Upper lobe of left lung (tissue), 6 donors: ENCODE data around the gene POMP. TPM values are rescaled to one million over a fixed set of nuclear protein-coding genes. Genes with fewer than 3 reads are reported as not detected.
A peak's percentile ranks its signal among the peaks of the same experiment; 100 is the strongest.

Experiments used
- ATAC-seq, 2 donors: fragments of 200-7000 bp; cut with Tn5 transposase; one replicate each; pipeline ENCODE4 v1.9.1; 2022; ENCODE audit warnings: mild to moderate bottlenecking in 2 of 2, moderate library complexity in 2 of 2; ENCODE audit not compliant: low FRiP score in 2 of 2
- DNase-seq, 2 donors: peaks; one replicate each; pipeline ENCODE4 v3.0.0-alpha.2; 2019 to 2020
- H3K27ac ChIP-seq, 4 donors: fragments of 200-600 bp; sonication (generic); one replicate each; pipeline ENCODE4 v1.5.1; 2016 to 2019
- H3K27me3 ChIP-seq, 4 donors: fragments of 200-600 bp; sonication (generic); one replicate each; pipeline ENCODE4 v1.5.1; 2017 to 2019
- H3K36me3 ChIP-seq, 4 donors: fragments of 200-600 bp; sonication (generic); one replicate each; pipeline ENCODE4 v1.5.1; 2016 to 2019
- H3K4me1 ChIP-seq, 4 donors: fragments of 200-600 bp; sonication (generic); one replicate each; pipeline ENCODE4 v1.5.1; 2018 to 2019
- H3K4me3 ChIP-seq, 4 donors: fragments of 200-600 bp; sonication (generic); one replicate each; pipeline ENCODE4 v1.5.1; 2017 to 2019; ENCODE audit warnings: mild to moderate bottlenecking in 2 of 4, moderate library complexity in 1 of 4
- H3K9me3 ChIP-seq, 4 donors: fragments of 200-600 bp; sonication (generic); one replicate each; pipeline ENCODE4 v1.5.1; 2018 to 2019
- EP300 ChIP-seq, 4 donors: sonication (generic); formaldehyde crosslinking; IDR thresholded peaks; one replicate each; pipeline ENCODE4 v1.5.1; 2017; ENCODE audit warnings: antibody characterized with exemption in 4 of 4, control low read depth in 2 of 4
- POLR2A ChIP-seq, 4 donors: fragments of 450-650 bp; IDR thresholded peaks; one replicate each; pipeline ENCODE4 v1.5.1; 2016 to 2017; ENCODE audit warnings: antibody characterized with exemption in 4 of 4, mild to moderate bottlenecking in 2 of 4
- POLR2AphosphoS5 ChIP-seq, 2 donors: sonication (generic); formaldehyde crosslinking; IDR thresholded peaks; one replicate each; pipeline ENCODE4 v1.5.1; 2017; ENCODE audit warnings: antibody characterized with exemption in 2 of 2
- WGBS, 2 donors: methylation state at CpG; one replicate each; pipeline ENCODE4 v1.1.5; 2017 to 2018; 5-methylcytosine and 5-hydroxymethylcytosine counted together
- total RNA-seq, 6 donors: library from RNA; depleted of rRNA in 4 of 6; stranded (reverse); fragments of >200 nt in 4 of 6; gene quantifications; one replicate each; pipeline versions ENCODE4 v1.1.0 to v1.2.1, GENCODE V29; 2016 to 2021
- TF ChIP-seq, protein P1 (sequence below), 6 experiments: fragments of 450-650 bp in 4 of 6; fragments of 200-600 bp in 2 of 6; sonication (generic) in 2 of 6; IDR thresholded peaks; one replicate each; pipeline ENCODE4 v1.5.1; 2016 to 2019; ENCODE audit warnings: antibody characterized with exemption in 6 of 6
- donor health status: DM: no; HTN: no; CAD: no; lungs with moderate emphysema.
- donor health status: DM: no; HTN: yes; CAD: no; lungs with severe emphysema.

POMP gene
- total RNA-seq, 6 donors from 2014 or later = 11.5 to 59.8 (median 51.4) TPM

DNA sequence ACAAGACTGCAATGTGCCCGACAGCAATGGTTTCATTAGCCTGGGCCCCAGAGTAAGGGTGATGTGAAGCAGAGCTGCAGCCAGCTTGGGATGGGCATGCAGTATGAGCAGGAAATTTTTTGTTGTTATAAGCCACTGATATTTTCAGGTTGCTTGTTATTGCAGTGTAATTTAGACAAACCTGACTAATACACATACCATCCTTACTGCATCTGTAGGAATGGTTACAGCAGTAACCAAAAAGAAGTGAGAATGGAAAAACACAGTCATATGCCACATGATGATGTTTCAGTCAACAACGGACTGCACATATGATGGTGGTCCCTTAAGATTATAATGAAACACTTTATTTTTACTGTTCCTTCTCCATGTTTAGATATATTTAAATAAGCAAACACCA is 8.6 kb upstream of the POMP start:
- ATAC-seq = no peak
- H3K4me1 ChIP-seq = peaks cover 0 to 20% (median 3%) of the 10 kb centered on the region in 4 donors
- H3K36me3 ChIP-seq = no peaks in the 10 kb centered on the region
- no peaks in the 10 kb centered on the region for H3K9me3 ChIP-seq
- no peak overlapping the region for H3K27ac ChIP-seq
- 85 to 87% methylated on average over 2 of the region's 2 CpGs for WGBS, 2 donors
- no peak overlapping the region for H3K4me3 ChIP-seq
- H3K27me3 ChIP-seq = no peaks in the 10 kb centered on the region
- no peak for DNase-seq
- TF ChIP-seq, protein P1, sequence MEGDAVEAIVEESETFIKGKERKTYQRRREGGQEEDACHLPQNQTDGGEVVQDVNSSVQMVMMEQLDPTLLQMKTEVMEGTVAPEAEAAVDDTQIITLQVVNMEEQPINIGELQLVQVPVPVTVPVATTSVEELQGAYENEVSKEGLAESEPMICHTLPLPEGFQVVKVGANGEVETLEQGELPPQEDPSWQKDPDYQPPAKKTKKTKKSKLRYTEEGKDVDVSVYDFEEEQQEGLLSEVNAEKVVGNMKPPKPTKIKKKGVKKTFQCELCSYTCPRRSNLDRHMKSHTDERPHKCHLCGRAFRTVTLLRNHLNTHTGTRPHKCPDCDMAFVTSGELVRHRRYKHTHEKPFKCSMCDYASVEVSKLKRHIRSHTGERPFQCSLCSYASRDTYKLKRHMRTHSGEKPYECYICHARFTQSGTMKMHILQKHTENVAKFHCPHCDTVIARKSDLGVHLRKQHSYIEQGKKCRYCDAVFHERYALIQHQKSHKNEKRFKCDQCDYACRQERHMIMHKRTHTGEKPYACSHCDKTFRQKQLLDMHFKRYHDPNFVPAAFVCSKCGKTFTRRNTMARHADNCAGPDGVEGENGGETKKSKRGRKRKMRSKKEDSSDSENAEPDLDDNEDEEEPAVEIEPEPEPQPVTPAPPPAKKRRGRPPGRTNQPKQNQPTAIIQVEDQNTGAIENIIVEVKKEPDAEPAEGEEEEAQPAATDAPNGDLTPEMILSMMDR (IDR thresholded peaks at IDR 0.05) = no peak
- TF ChIP-seq EP300 (IDR thresholded peaks at IDR 0.05) (no peak), POLR2AphosphoS5 (IDR thresholded peaks at IDR 0.05) (no peak), POLR2A (IDR thresholded peaks at IDR 0.05) (no peak)

DNA sequence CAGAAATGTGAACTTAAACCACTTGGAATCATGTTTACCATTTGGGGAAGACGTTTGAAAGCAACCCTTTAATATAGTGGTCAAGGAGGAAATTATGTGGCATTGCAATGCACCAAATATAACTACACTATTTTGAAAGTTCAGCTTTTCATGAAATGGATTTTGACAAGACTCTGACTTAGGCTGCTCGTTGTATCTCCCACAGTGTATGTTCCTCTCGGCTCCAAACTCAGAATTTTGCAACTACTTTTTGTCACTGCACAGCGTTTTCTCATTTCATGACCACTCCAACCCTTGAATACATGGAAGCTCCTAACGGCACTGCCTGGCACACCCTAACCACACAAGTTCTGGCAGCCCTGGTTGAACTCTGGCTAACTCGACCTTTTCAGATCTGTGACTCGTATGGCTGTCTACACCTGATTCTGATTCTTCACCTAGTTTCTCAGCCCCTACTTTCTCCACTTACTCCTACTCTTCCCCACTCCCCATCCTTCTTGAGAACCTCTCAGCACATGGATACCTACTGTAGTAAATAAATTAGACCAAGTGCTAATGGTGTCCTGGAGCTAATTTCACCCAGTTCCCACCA is 7.0 kb upstream of the POMP start:
- no peak for ATAC-seq

DNA sequence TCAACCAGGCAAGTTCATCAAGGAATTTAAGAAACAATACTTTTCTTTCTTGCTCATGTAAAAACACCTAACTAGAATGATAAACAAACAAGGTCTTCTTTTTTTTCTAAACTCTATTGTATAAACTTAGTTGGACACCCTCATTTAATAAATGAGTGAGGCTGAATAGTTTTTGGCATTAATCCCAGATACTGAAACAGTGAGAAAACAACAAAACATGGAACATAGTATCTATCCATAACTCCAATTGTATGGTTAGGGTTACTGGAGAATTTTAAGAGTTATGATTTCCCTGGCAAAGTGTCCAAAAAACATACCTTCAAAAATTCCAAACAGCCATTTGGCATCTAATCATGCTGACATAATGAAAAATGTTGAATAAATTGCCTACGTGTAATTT is 5.8 kb upstream of the POMP start:
- DNase-seq (no peak), ATAC-seq (no peak)
- H3K4me1 ChIP-seq = peaks cover 11 to 34% (median 15%) of the 10 kb centered on the region in 4 donors
- TF ChIP-seq POLR2A (IDR thresholded peaks at IDR 0.05) (no peak), POLR2AphosphoS5 (IDR thresholded peaks at IDR 0.05) (no peak), EP300 (IDR thresholded peaks at IDR 0.05) (no peak)
- TF ChIP-seq, protein P1 (IDR thresholded peaks at IDR 0.05) = no peak
- H3K36me3 ChIP-seq = no peaks in the 10 kb centered on the region
- no peak overlapping the region for H3K4me3 ChIP-seq
- no peaks in the 10 kb centered on the region for H3K27me3 ChIP-seq
- whole genome bisulfite sequencing, 2 donors = 53 to 56% methylated on average over 1 of the region's 1 CpG
- no peaks in the 10 kb centered on the region for H3K9me3 ChIP-seq
- H3K27ac ChIP-seq = peak overlapping the region in 2 of 4 donors; percentile 11 to 19

More for the DNA sequence above, 7.0 kb upstream of the POMP start:
- no peak for DNase-seq
- 55 to 64% methylated on average over 7 of the region's 7 CpGs for whole genome bisulfite sequencing, 2 donors
- H3K27me3 ChIP-seq = no peaks in the 10 kb centered on the region
- TF ChIP-seq, protein P1 (IDR thresholded peaks at IDR 0.05) = no peak
- no peak for TF ChIP-seq POLR2AphosphoS5 (IDR thresholded peaks at IDR 0.05)
- no peak for TF ChIP-seq POLR2A (IDR thresholded peaks at IDR 0.05)
- no peak for TF ChIP-seq EP300 (IDR thresholded peaks at IDR 0.05)
- peak overlapping the region in 1 of 4 donors; percentile 14 for H3K27ac ChIP-seq
- H3K4me1 ChIP-seq = peaks cover 0 to 21% (median 5%) of the 10 kb centered on the region in 4 donors
- H3K4me3 ChIP-seq = no peak overlapping the region
- H3K36me3 ChIP-seq = no peaks in the 10 kb centered on the region
- no peaks in the 10 kb centered on the region for H3K9me3 ChIP-seq

DNA sequence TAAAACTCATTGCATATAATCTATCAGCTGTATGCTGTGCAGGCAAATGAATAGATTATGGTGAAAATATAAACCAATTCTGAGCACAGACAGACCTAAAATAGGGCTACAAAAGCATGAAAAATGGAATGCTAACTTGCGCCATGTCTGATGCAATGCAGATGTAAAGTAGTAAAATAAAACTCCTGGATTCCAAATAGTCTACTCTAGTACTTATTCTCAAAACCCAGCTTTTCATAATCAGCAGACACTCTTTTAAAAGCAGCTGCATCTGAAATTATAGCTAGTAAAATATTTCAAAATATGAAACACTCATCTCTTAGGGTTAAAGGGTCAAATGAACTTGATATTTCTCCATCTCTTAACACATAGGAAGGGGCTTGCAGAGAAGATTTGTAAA is 4.7 kb upstream of the POMP start:
- H3K36me3 ChIP-seq = no peaks in the 10 kb centered on the region
- TF ChIP-seq, protein P1 (IDR thresholded peaks at IDR 0.05) = no peak
- TF ChIP-seq POLR2A (IDR thresholded peaks at IDR 0.05) (no peak), POLR2AphosphoS5 (IDR thresholded peaks at IDR 0.05) (no peak), EP300 (IDR thresholded peaks at IDR 0.05) (no peak)
- WGBS, 2 donors = 88 to 89% methylated on average over 1 of the region's 1 CpG
- ATAC-seq = no peak
- H3K9me3 ChIP-seq = no peaks in the 10 kb centered on the region
- H3K27me3 ChIP-seq = no peaks in the 10 kb centered on the region
- H3K27ac ChIP-seq = no peak overlapping the region
- DNase-seq = no peak
- H3K4me1 ChIP-seq = peaks cover 13 to 35% (median 16%) of the 10 kb centered on the region in 4 donors
- H3K4me3 ChIP-seq = no peak overlapping the region

DNA sequence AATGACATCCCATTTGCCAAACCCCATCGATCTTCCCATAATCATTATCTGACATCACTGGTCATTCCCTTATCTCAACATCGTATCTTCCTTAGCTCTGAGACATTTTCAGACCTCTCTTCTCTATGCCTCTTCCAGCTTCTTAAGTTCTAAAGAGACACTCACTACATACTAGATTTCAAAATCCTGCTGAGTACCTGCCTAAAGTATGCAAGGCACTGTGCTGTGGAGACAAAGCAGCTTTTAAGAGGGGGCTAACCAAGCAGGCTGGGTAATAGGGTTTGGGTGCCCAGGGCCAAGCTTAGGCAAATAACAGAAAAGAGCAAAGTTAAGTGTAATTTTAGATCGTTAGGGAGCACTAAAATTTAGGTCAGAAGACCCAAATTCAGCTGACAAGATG is 3.4 kb upstream of the POMP start:
- H3K4me3 ChIP-seq = no peak overlapping the region
- H3K27ac ChIP-seq = peak overlapping the region in 2 of 4 donors; percentile 14 to 32
- TF ChIP-seq POLR2AphosphoS5 (IDR thresholded peaks at IDR 0.05) (no peak), EP300 (IDR thresholded peaks at IDR 0.05) (no peak), POLR2A (IDR thresholded peaks at IDR 0.05) (no peak)
- TF ChIP-seq, protein P1 (IDR thresholded peaks at IDR 0.05) = no peak
- WGBS, 2 donors = 64 to 77% methylated on average over 3 of the region's 3 CpGs
- H3K4me1 ChIP-seq = peaks cover 22 to 42% (median 27%) of the 10 kb centered on the region in 4 donors
- no peaks in the 10 kb centered on the region for H3K27me3 ChIP-seq
- no peaks in the 10 kb centered on the region for H3K9me3 ChIP-seq
- no peak for ATAC-seq
- H3K36me3 ChIP-seq = no peaks in the 10 kb centered on the region
- DNase-seq = no peak
